Right kidney (tissue), 1 donor: Measurements from ENCODE around the gene MAPKAPK2.
A peak's percentile ranks its signal among the peaks of the same experiment; 100 is the strongest.

Experiments used
- DNase-seq: peaks from one replicate; pipeline ENCODE4 v3.0.0-alpha.2; 2016

MAPKAPK2 gene

DNA sequence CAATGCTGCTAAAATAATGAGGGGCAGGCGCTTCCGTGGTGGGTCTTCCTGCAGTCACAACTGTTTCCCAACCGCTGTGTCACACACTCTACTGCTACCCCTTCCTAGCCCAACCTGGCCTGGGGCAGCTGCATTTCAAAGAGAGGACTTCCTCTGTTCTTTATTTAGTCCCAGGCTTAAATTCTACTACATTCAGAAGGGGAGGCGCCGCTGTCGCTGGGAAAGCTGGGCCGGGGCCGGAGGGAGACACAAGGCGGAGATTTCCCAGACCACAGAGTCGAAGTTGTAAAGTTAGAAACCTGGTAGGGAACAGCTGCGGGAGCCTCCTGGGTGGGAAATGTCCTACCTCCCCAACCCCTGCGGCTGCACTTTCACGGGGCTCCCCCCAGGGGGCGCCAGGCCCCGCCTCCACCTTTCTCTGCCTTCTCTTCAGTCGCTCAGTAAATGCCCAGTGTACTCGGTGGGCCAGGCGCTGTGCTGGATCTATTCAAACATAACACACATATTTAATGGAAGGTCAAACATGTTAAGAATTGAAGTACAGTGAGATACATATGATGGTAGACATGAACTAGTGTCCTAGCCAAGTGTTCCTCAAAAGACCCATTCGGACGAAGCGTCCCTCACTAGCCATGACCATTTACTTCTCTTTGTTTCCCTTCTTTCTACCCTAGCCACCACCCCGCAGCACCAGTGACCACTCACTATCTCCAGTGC is 26.3 kb upstream of the MAPKAPK2 start:
- DNase-seq = peak; percentile 42

- DNase-seq = no peak
Observed at GRCh38 chr1:206658981-206659273, 25.8 kb upstream of the MAPKAPK2 start.

DNA sequence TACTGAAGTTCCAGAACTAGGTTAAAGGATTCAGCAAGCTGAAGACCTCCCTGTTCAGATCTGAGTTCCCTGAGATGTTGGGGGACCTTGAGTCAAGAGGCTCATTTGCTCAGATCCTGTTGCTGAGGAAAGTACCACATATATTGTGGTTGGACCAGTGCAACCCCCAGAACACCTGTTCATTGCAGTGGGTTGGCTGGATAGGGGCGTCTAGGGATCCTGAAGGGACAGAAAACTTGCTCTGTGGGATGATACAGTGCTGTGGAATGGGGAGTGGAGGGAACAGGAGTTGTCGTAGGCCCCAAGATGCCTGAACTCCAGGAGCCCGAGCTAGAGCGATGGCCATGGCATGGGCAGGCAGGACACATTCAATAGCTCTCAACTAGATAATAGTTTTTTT is 24.6 kb upstream of the MAPKAPK2 start:
- no peak for DNase-seq

DNA sequence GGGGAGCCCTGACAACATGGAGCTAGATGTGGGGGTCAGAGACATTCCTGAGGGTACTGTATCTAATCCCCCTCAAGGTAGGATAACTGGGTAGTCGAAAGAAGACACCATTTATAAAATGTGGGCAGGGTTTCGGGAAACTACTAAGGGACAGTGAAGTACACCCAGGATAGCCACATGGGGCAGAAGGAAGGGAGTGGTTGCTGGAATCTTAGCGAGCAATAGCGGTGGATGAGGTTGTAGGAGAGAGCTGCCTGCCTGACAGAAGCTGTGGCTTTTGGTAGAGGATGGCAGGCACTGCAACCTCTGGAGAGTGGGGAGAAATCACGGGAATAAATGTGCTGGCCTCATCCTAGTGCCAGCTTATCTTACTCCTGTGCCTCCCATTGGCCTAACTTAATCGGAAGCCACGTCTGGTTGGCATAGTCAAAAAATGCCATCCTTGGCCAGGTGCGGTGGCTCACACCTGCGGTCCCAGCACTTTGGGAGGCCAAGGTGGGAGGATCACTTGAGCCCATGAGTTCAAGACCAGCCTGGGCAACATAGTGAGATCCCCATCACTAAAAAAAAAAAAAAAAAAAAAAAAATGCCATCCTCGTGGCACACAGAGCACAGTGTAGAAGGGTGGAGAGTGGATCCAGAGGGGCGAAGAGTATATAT is 23.4 kb upstream of the MAPKAPK2 start:
- no peak for DNase-seq

GRCh38 chr1:206662396-206663092 is 22.2 kb upstream of the MAPKAPK2 start:
- no peak for DNase-seq

DNA sequence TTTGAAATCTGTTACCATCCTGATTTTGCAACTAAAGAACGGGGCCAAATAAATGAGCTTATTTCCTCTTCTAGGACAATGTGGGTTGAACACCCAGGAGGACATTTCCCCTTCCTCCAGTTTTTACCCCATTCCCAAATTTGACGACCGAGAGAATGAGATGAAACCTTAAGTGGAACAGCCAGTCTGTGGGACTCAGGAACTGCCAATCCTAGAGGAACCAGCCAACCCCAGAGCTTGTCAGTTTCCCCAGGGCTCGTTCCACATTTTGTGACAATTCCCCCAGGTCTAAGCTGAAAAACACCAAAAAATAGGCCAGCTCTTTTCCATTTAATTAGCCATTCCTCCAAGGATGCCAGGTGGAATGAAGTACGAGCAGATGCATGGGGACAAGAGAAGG is 21.3 kb upstream of the MAPKAPK2 start:
- DNase-seq = no peak

- peak; percentile 77 for DNase-seq
Observed at GRCh38 chr1:206663832-206664652, 20.7 kb upstream of the MAPKAPK2 start.

- DNase-seq = no peak
Observed at GRCh38 chr1:206664740-206665139, 20.0 kb upstream of the MAPKAPK2 start.

- no peak for DNase-seq
Observed at GRCh38 chr1:206666031-206666561, 18.6 kb upstream of the MAPKAPK2 start.

GRCh38 chr1:206666954-206667665 is 17.6 kb upstream of the MAPKAPK2 start:
- DNase-seq = no peak

DNA sequence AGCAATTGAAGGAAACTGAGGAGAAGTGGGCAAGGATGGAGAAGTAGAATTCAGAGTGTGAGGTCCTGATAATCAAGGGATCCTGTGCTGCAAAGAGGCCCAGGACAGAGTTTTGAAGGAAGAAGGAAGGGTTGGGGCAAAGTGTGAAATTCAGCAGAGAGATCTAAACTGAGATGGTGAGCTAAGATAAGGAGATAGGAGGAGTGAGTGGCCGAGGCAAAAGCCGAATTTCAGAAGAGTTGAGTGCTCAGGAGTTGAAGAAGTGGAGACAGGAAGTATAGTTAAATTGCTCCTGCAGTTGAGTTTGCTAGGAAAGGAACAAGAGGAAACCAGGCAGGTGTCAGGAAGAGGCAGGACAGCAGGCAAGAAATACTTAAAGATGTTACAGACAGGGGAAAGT is 16.4 kb upstream of the MAPKAPK2 start:
- DNase-seq = no peak

GRCh38 chr1:206668874-206669410 is 15.8 kb upstream of the MAPKAPK2 start:
- DNase-seq = no peak

DNA sequence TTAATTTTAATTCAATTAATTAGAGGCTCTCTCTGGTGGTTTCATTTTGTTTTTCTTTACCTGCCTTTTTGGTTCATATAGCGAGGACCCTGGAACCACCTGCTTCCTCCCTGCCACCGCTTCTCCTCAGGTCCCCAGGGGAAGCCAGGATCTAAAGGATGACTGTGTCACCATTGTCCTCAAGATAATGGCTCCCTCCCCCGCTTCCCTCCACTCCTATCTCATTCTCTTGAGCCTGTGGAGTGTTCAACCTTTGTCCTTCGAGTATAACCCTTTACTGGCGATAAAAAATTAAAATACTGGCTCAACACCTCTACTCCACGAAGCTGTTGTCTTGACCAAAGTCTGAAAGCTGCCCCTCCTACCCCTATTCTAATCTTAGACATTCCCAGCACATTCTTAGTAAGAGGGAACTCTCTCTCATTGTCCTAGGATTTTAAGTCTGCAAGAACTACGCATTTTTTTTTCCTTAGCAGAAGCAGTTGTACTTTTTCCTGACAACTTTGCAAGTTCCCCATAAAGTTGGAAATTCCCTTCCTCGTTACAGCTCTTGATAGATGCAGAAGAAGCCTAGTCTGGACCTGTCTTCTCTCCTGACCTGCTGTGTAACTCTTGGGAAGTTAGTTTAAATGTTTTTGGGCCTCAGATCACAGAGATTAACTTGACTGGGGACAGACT is 12.6 kb upstream of the MAPKAPK2 start:
- no peak for DNase-seq

DNA sequence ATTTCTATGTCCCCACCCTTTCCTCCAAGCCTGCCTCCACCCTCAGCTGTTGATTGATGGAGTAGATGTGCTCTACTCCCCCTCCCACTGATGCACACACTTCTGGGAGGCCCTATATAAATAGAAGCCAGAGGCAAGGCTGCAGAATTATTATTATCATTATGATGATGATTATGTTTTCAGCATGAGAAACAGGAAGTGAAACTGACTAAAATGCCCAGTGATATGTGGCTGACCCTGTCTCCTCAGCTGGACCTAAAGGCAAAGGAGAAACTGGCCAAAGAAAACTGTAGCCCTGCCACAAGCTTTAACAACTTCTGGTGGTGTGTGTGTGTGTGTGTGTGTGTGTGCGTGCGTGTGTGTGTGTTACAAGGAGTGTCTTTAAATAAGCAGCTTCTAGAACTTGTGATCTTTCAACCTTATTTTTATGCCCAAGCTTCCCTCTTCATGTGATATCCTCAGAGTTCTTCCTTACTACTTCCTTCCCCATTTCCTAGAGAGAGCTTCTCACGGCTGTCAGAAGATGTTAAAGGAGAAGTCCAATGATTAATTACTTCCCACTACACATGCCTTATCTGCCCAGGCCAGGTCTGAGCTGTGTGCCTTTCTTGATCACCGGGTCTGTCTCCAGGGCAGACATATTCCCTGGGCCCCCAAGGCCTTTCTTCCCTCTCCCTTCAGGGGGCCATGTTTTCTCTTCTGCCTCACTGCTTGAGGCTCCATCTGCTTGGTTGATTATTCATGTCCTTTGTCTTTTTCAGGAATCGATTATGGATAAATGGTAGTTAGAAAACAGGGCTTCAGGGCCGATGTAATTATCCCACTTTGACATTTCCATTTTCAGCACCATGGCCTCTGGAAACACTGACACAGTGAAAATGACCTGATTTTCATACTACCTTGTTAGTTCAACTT is 11.6 kb upstream of the MAPKAPK2 start:
- no peak for DNase-seq

DNA sequence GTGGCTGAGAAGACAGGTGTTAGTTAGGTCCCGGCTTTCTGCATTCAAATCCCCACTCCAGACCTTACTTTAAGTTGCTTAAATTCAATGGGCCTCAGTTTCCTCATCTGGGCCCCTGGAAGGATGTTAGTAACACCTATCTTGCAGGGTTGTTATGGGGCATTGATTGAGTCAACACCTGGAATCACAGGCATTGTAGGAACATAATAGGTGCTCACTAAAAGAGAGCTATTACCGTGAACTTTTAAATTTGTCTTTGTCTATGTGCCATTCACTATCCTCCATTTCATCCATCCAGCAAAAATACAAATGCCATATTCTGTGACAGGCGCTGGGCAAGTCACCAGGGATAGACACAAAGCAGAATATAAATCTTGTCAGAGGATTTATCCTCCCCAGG is 10.5 kb upstream of the MAPKAPK2 start:
- no peak for DNase-seq

GRCh38 chr1:206674745-206675175 is 9.9 kb upstream of the MAPKAPK2 start:
- no peak for DNase-seq

- DNase-seq = no peak
Observed at GRCh38 chr1:206676499-206676898, 8.2 kb upstream of the MAPKAPK2 start.

DNA sequence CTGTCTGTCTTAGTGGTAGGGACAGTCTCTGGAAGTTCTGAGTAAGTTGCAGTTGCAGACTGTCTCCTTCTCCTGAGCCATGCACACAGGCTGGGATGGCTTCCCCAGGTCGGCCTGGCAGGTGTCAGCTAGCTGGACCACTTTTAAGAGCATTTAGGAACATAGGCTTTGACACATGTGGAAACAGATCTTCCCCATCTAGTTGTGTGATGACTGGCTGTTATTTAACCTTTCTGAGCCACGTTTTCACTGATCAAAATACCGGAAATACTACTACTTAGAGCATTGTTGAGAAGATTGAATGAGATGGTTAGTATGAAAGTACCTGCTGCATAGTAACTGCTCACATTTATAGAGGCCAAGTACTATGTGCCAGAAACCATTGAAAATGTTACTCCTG is 6.2 kb upstream of the MAPKAPK2 start:
- DNase-seq = no peak

- no peak for DNase-seq
Observed at GRCh38 chr1:206679738-206680211, 4.9 kb upstream of the MAPKAPK2 start.

DNA sequence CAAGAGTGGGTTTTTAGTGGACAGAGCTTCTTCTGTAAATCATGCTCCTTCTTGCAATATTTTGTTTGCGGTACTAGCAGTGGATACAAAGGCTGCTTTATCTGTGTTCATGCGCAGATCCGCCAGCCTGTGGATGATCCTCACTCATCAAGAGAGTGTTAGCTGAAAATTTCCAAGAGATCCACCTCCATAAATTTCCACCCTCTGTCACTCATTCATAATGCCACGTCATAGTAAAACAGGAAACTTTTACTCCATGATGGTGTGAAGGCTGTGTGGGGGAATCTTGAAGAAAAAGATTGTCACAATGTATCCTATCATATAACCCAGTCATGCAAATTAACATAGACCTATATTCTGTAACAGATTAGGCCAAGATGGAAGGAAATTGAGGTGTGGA is 4.4 kb upstream of the MAPKAPK2 start:
- DNase-seq = no peak
